IMR-90 (cell line): ENCODE data around the gene VIPR2. TPM values are rescaled to one million over a fixed set of nuclear protein-coding genes. Genes with fewer than 3 reads are reported as not detected.

ENCODE experiments used
- ATAC-seq: fragments of 200-7000 bp; cut with Tn5 transposase; 2 replicates; pipeline ENCODE4 v1.9.1; 2020; ENCODE audit warnings: low read depth, mild to moderate bottlenecking, moderate library complexity
- BruUV-seq: library from RNA; stranded (reverse); fragments of 400-500 nt; replicated peaks from 2 replicates; lab custom pipeline; 2021; lab: Mats Ljungman, UMichigan
- CTCF ChIA-PET: fragments of 300-600 bp; formaldehyde crosslinking; extraction: SDS; loops from one replicate; lab custom pipeline; 2021; ENCODE audit warnings: antibody characterized with exemption; lab: Yijun Ruan, JAX
- POLR2A ChIA-PET: fragments of 300-600 bp; sonication (Branson Sonifier 250); formaldehyde crosslinking; loops from one replicate; lab custom pipeline; 2022; ENCODE audit warnings: antibody characterized with exemption; ENCODE audit not compliant: unreplicated experiment; lab: Charles Lee
- DNase-seq: peaks from one replicate; pipeline ENCODE4 v3.0.0; 2013
- H2AFZ ChIP-seq: replicated peaks from 2 replicates; pipeline ENCODE3; 2013; ENCODE audit warnings: low read length, mild to moderate bottlenecking; ENCODE audit not compliant: poor library complexity
- H2AK5ac ChIP-seq: 2 replicates; pipeline ENCODE4 v1.6.1; 2013; ENCODE audit warnings: low read depth, low read length, inconsistent platforms
- H2AK9ac ChIP-seq: replicated peaks from 2 replicates; pipeline ENCODE3; 2013; ENCODE audit warnings: mild to moderate bottlenecking, low read depth, low read length, moderate library complexity; ENCODE audit not compliant: poor library complexity
- H2BK120ac ChIP-seq: 2 replicates; pipeline ENCODE4 v1.6.1; 2013; ENCODE audit warnings: low read depth, low read length, inconsistent platforms
- H2BK15ac ChIP-seq: 3 replicates; pipeline ENCODE4 v1.6.1; 2013; ENCODE audit warnings: low read depth, low read length, inconsistent platforms
- H2BK20ac ChIP-seq: 2 replicates; pipeline ENCODE4 v1.6.1; 2013; ENCODE audit warnings: low read depth, mild to moderate bottlenecking, inconsistent platforms, low read length, moderate library complexity
- H2BK5ac ChIP-seq: 2 replicates; pipeline ENCODE4 v1.6.1; 2013; ENCODE audit warnings: mild to moderate bottlenecking, low read depth, low read length, inconsistent platforms; ENCODE audit not compliant: poor library complexity, severe bottlenecking
- H3K14ac ChIP-seq: replicated peaks from 2 replicates; pipeline ENCODE4 v1.6.1; 2013; ENCODE audit warnings: low read depth, low read length, inconsistent platforms
- H3K18ac ChIP-seq: 2 replicates; pipeline ENCODE4 v1.6.1; 2013; ENCODE audit warnings: low read depth, low read length, control low read depth
- H3K23ac ChIP-seq: 2 replicates; pipeline ENCODE4 v1.6.1; 2013; ENCODE audit warnings: low read depth, low read length, inconsistent platforms
- H3K27ac ChIP-seq: 2 replicates; pipeline ENCODE4 v1.5.1; 2013; ENCODE audit warnings: mild to moderate bottlenecking, control low read depth, low read length; ENCODE audit not compliant: insufficient read depth
- H3K27me3 ChIP-seq: 2 replicates; pipeline ENCODE4 v1.6.1; 2013; ENCODE audit warnings: low read length; ENCODE audit not compliant: control insufficient read depth, insufficient read depth
- H3K36me3 ChIP-seq: 2 replicates; pipeline ENCODE4 v1.6.1; 2013; ENCODE audit warnings: low read length, mixed read lengths; ENCODE audit not compliant: control insufficient read depth, insufficient read depth
- H3K4ac ChIP-seq: 2 replicates; pipeline ENCODE4 v1.6.1; 2013; ENCODE audit warnings: low read depth, low read length, inconsistent platforms
- H3K4me1 ChIP-seq: 2 replicates; pipeline ENCODE4 v1.6.1; 2013; ENCODE audit warnings: low read length, mixed read lengths; ENCODE audit not compliant: control insufficient read depth, insufficient read depth
- H3K4me2 ChIP-seq: 2 replicates; pipeline ENCODE4 v1.6.1; 2013; ENCODE audit warnings: low read depth, mild to moderate bottlenecking, control low read depth, low read length, moderate library complexity
- H3K4me3 ChIP-seq: 2 replicates; pipeline ENCODE4 v1.5.1; 2013; ENCODE audit warnings: low read depth, mild to moderate bottlenecking, control low read depth, low read length, moderate library complexity; ENCODE audit not compliant: insufficient read depth
- H3K56ac ChIP-seq: 2 replicates; pipeline ENCODE4 v1.6.1; 2013; ENCODE audit warnings: low read length, inconsistent platforms; ENCODE audit not compliant: insufficient read depth; ENCODE audit errors: extremely low read depth
- H3K79me1 ChIP-seq, 2 experiments: 2 replicates each; pipeline ENCODE4 v1.6.1; 2013; ENCODE audit warnings: low read length in 2 of 2, inconsistent platforms in 1 of 2, low read depth in 1 of 2
- H3K9ac ChIP-seq: 2 replicates; pipeline ENCODE4 v1.6.1; 2013; ENCODE audit warnings: low read depth, low read length, control low read depth
- H3K9me1 ChIP-seq: 2 replicates; pipeline ENCODE4 v1.6.1; 2013; ENCODE audit warnings: low read length, inconsistent platforms; ENCODE audit not compliant: insufficient read depth
- H3K9me3 ChIP-seq: 2 replicates; pipeline ENCODE4 v1.6.1; 2013; ENCODE audit warnings: low read length; ENCODE audit not compliant: control insufficient read depth, insufficient read depth
- H4K20me1 ChIP-seq: 2 replicates; pipeline ENCODE4 v1.6.1; 2013; ENCODE audit warnings: low read length, inconsistent platforms; ENCODE audit not compliant: insufficient read depth
- H4K5ac ChIP-seq: 2 replicates; pipeline ENCODE4 v1.6.1; 2013; ENCODE audit warnings: mild to moderate bottlenecking, low read depth, low read length, control low read depth
- H4K8ac ChIP-seq, 2 experiments: 2 replicates each; pipeline ENCODE4 v1.6.1; 2013; ENCODE audit warnings: low read depth in 2 of 2, low read length in 2 of 2, control low read depth in 1 of 2, inconsistent platforms in 1 of 2
- H4K91ac ChIP-seq: 2 replicates; pipeline ENCODE4 v1.6.1; 2013; ENCODE audit warnings: low read depth, low read length, inconsistent platforms; ENCODE audit not compliant: insufficient read depth
- BHLHE40 ChIP-seq: fragments of 150-350 bp; IDR thresholded peaks from 2 replicates; pipeline ENCODE4 v1.6.1; 2016; ENCODE audit warnings: mild to moderate bottlenecking, low read depth, low read length
- CEBPB ChIP-seq: IDR thresholded peaks from 2 replicates; pipeline ENCODE4 v1.6.1; 2012; ENCODE audit warnings: low read depth, low read length, improper control_type of control experiment
- CHD1 ChIP-seq: IDR thresholded peaks from 2 replicates; pipeline ENCODE4 v1.6.1; 2012; ENCODE audit warnings: low read depth, low read length, improper control_type of control experiment
- ELK1 ChIP-seq: fragments of 150-350 bp; IDR thresholded peaks from 2 replicates; pipeline ENCODE4 v1.6.1; 2016; ENCODE audit warnings: low read depth, mild to moderate bottlenecking, low read length, moderate library complexity, borderline replicate concordance
- FOS ChIP-seq: fragments of 150-350 bp; IDR thresholded peaks from 2 replicates; pipeline ENCODE4 v1.6.1; 2016; ENCODE audit warnings: low read depth, low read length
- MAFK ChIP-seq: IDR thresholded peaks from 2 replicates; pipeline ENCODE4 v1.6.1; 2012; ENCODE audit warnings: low read depth, low read length, improper control_type of control experiment
- MXI1 ChIP-seq: IDR thresholded peaks from 2 replicates; pipeline ENCODE4 v1.6.1; 2012; ENCODE audit warnings: low read depth, mild to moderate bottlenecking, low read length, moderate library complexity, borderline replicate concordance
- NFE2L2 ChIP-seq: fragments of 150-350 bp; IDR thresholded peaks from 2 replicates; pipeline ENCODE4 v1.6.1; 2016; ENCODE audit warnings: low read depth, mild to moderate bottlenecking, low read length
- POLR2A ChIP-seq: IDR thresholded peaks from 2 replicates; pipeline ENCODE4 v1.6.1; 2012; ENCODE audit warnings: mild to moderate bottlenecking, low read depth, low read length
- RAD21 ChIP-seq: IDR thresholded peaks from 2 replicates; pipeline ENCODE4 v1.6.1; 2012; ENCODE audit warnings: low read length, improper control_type of control experiment
- RCOR1 ChIP-seq: IDR thresholded peaks from 2 replicates; pipeline ENCODE4 v1.6.1; 2012; ENCODE audit warnings: mild to moderate bottlenecking, low read length, improper control_type of control experiment; ENCODE audit not compliant: insufficient replicate concordance
- RFX5 ChIP-seq: IDR thresholded peaks from 2 replicates; pipeline ENCODE4 v1.8.0; 2012; ENCODE audit warnings: low read depth, mild to moderate bottlenecking, low read length, moderate library complexity
- SMC3 ChIP-seq: fragments of 150-350 bp; IDR thresholded peaks from 2 replicates; pipeline ENCODE4 v1.6.1; 2016; ENCODE audit warnings: low read depth, mild to moderate bottlenecking, antibody characterized with exemption, low read length, moderate library complexity
- WGBS, 2 experiments: methylation state at CpG; one replicate each; pipeline versions ENCODE4 v1.1.5 to v1.1.7; 2013; ENCODE audit warnings: missing lambda C conversion rate in 2 of 2; ENCODE audit not compliant: insufficient read length in 1 of 2; ENCODE audit errors: extremely low coverage in 2 of 2; 5-methylcytosine and 5-hydroxymethylcytosine counted together
- dilution Hi-C: fragments of 300-500 bp; cut with HindIII; formaldehyde crosslinking; loops from one replicate; pipeline ENCODE4 v1.14.3; 2018; ENCODE audit warnings: low sequenced_read_pairs; ENCODE audit not compliant: unreplicated experiment
- in situ Hi-C: fragments of 300-500 bp; cut with MboI; formaldehyde crosslinking; loops from 3 replicates; pipeline ENCODE4 v1.14.3; 2019; ENCODE audit warnings: low sequenced_read_pairs, inconsistent platforms, mixed read lengths
- intact Hi-C: fragments of 100-400 bp; cut with micrococcal nuclease; formaldehyde crosslinking; loops from 2 replicates; pipeline ENCODE4 v1.10.0; 2022
- polyA plus RNA-seq, 3 experiments: library from polyadenylated mRNA; depleted of rRNA; stranded (reverse); fragments of >200 nt; gene quantifications; 2 replicates each; pipeline ENCODE4 v1.2.3, GENCODE V29; 2012; ENCODE audit warnings: low replicate concordance in 1 of 3
- total RNA-seq: library from RNA; depleted of rRNA; stranded (reverse); fragments of >200 nt; gene quantifications from 2 replicates; pipeline ENCODE4 v1.2.3, GENCODE V29; 2012
- TF ChIP-seq, protein P1 (sequence below): conservative IDR thresholded peaks from 2 replicates; pipeline ENCODE4 v1.5.1; 2012; ENCODE audit warnings: mild to moderate bottlenecking, low read depth, low read length, improper control_type of control experiment
- TF ChIP-seq, protein P2 (sequence below): fragments of 150-350 bp; IDR thresholded peaks from 2 replicates; pipeline ENCODE4 v1.6.1; 2017; ENCODE audit warnings: mild to moderate bottlenecking, antibody characterized with exemption, low read length, low read depth

The VIPR2 gene
- total and polyA plus RNA-seq, 2 of the 4 experiments (the other 2 are of a cell fraction), result not detected

DNA sequence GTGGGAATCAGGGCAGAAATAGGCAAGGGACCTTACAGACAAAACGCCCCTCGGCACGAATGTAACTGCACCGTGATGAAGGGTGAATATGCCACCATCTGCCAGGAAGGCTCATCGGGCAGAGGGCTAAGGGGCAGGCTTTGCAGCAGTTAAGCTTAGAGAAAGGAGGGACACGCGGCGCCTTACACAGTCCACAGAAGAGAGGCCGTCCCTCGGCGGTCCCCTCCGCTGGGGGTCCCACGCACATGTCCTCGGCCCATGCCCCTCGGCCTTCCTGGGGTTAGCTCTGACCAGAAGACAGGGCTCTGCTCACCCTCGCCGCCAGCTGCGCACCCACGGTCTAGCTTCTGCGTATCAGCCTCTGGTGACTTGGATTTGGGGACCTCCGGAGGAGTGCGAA lies 147.2 kb downstream of the VIPR2 start:
- Histone ChIP-seq H3K27ac (no peak overlapping the region), H2BK20ac (no peak overlapping the region), H4K91ac (no peak overlapping the region), H3K4me1 (no peaks in the 10 kb centered on the region), H3K14ac (no peak overlapping the region), H4K8ac (no peak overlapping the region), H2AK5ac (no peak overlapping the region), H3K27me3 (peaks cover 5% of the 10 kb centered on the region; the same call in 1 of the 2 replicates), H3K79me1 (no peaks in the 10 kb centered on the region), H3K23ac (no peak overlapping the region), H2BK120ac (no peak overlapping the region), H3K56ac (no peak overlapping the region), H3K4me2 (no peak overlapping the region), H2AFZ (no peak overlapping the region), H3K9me1 (no peaks in the 10 kb centered on the region), H3K9me3 (peaks cover 8% of the 10 kb centered on the region), H4K20me1 (no peaks in the 10 kb centered on the region), H3K9ac (no peak overlapping the region), H2BK15ac (no peak overlapping the region), H3K18ac (no peak overlapping the region), H4K5ac (no peak overlapping the region), H3K4ac (no peak overlapping the region), H2BK5ac (no peak overlapping the region), H3K36me3 (no peaks in the 10 kb centered on the region), H2AK9ac (no peak overlapping the region), H3K4me3 (no peak overlapping the region)
- ChIA-PET POLR2A (no interaction called here), CTCF (no interaction called here)
- ATAC-seq, result no peak
- no TSS peak for BruUV-seq
- intact Hi-C loops, result no loop called here
- TF ChIP-seq RAD21, result no peak
- TF ChIP-seq ELK1, result no peak
- TF ChIP-seq, protein P1, sequence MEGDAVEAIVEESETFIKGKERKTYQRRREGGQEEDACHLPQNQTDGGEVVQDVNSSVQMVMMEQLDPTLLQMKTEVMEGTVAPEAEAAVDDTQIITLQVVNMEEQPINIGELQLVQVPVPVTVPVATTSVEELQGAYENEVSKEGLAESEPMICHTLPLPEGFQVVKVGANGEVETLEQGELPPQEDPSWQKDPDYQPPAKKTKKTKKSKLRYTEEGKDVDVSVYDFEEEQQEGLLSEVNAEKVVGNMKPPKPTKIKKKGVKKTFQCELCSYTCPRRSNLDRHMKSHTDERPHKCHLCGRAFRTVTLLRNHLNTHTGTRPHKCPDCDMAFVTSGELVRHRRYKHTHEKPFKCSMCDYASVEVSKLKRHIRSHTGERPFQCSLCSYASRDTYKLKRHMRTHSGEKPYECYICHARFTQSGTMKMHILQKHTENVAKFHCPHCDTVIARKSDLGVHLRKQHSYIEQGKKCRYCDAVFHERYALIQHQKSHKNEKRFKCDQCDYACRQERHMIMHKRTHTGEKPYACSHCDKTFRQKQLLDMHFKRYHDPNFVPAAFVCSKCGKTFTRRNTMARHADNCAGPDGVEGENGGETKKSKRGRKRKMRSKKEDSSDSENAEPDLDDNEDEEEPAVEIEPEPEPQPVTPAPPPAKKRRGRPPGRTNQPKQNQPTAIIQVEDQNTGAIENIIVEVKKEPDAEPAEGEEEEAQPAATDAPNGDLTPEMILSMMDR, result no peak
- TF ChIP-seq RFX5, result no peak
- TF ChIP-seq SMC3, result no peak
- no peak for TF ChIP-seq FOS
- no peak for TF ChIP-seq CHD1
- TF ChIP-seq CEBPB, result no peak
- no peak for TF ChIP-seq MXI1
- TF ChIP-seq, protein P2, sequence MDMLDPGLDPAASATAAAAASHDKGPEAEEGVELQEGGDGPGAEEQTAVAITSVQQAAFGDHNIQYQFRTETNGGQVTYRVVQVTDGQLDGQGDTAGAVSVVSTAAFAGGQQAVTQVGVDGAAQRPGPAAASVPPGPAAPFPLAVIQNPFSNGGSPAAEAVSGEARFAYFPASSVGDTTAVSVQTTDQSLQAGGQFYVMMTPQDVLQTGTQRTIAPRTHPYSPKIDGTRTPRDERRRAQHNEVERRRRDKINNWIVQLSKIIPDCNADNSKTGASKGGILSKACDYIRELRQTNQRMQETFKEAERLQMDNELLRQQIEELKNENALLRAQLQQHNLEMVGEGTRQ, result no peak
- no peak for TF ChIP-seq MAFK
- no peak for TF ChIP-seq RCOR1
- TF ChIP-seq NFE2L2, result no peak
- TF ChIP-seq BHLHE40, result no peak
- no peak for TF ChIP-seq POLR2A
- 18% methylated on average over 5 of the region's 22 CpGs; no CpG with 5 or more reads in 1 of the 2 experiments for WGBS, 2 experiments
- dilution Hi-C loops, result no loop called here
- no peak for DNase-seq
- in situ Hi-C loops, result no loop called here
